Measurements from ENCODE around the gene SRBD1.

The SRBD1 gene

DNA sequence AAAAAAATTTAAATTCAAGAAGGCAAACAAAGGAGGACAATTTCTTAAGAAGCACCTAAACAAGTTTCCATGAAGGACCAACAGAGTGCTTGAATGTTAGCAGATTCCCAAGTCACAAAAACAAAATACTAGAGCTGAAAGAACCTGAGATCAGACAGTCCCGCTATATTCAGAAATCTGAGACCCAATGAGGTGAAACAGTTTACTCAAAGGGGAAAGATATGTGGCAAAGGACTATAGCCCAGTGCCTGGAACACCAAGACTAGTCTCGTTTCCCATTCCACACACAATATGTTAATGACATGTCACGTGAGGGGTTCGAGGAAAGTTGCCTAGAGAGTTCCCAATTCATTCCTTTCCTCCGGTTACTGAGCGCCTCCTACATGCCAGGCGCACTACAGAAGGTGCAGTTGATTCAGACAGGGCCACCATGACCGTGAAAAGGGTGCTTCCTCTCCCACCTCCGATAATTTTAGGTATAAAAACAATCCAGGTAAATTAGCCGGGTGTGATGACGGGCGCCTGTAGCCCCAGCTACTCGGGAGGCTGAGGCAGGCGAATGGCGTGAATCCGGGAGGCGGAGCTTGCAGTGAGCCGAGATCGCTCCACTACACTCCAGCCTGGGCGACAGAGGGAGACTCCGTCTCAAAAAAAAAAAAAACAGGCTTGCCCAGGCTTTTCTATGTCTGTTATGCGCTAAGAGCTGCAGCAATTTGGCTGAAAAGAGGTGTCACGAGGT is 617 bp downstream of the SRBD1 start:
- in situ Hi-C loops (cut with MboI; ENCODE audit: low pct_unique_long_range_greater_than_20kb, low sequenced_read_pairs), result no loop called here
- DNase-seq, result peak; percentile 79

- in situ Hi-C loops (cut with MboI; ENCODE audit: low pct_unique_long_range_greater_than_20kb, low sequenced_read_pairs), result no loop called here
- DNase-seq, result peak; percentile 40
These were observed 3.4 kb downstream of the SRBD1 start for GRCh38 chr2:45607701-45608100.

GRCh38 chr2:45606796-45607195 is 4.3 kb downstream of the SRBD1 start:
- DNase-seq, result no peak

DNA sequence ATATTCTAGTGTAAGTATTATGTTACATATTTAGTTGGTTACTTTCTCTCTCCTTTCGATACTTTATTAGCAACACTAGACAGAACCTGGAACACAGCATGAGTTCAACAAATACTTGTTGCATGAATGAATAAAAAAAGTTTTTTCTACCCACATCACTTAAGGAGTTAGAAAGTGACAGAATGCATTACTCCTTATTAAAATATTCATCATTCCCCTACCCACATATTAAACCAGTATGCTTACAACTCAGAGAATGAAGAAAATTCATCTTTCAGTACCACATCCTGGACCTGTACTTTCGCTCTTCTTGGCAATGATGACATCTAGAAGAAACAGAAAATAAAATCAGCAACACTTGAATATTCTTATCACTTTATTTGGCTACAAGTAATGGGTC is 6.0 kb downstream of the SRBD1 start:
- in situ Hi-C loops (cut with MboI; ENCODE audit: low pct_unique_long_range_greater_than_20kb, low sequenced_read_pairs), result no loop called here
- DNase-seq, result no peak

More at GRCh38 chr2:45606796-45607195, 4.3 kb downstream of the SRBD1 start:
- in situ Hi-C loops (cut with MboI; ENCODE audit: low pct_unique_long_range_greater_than_20kb, low sequenced_read_pairs), result no loop called here

DNA sequence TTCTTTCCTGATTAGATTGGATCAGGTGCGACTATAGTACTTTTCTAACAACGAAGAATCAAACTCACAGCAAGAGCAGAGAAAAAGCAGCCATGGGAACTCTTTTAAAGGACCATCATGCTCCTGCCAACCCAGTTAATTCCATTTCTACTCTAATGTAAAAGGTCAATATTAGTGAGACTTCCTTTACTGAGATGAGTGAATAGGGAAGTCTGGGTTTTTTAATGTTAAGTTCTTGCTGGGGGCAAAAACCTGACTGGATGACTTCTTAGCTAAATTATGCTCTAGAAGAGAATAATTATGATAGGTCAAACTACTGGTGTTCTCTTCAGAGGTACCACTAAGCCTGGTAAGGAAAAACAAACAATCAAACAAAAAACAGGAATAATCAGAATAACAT is 8.4 kb downstream of the SRBD1 start:
- in situ Hi-C loops (cut with MboI; ENCODE audit: low pct_unique_long_range_greater_than_20kb, low sequenced_read_pairs), result no loop called here
- no peak for DNase-seq

DNA sequence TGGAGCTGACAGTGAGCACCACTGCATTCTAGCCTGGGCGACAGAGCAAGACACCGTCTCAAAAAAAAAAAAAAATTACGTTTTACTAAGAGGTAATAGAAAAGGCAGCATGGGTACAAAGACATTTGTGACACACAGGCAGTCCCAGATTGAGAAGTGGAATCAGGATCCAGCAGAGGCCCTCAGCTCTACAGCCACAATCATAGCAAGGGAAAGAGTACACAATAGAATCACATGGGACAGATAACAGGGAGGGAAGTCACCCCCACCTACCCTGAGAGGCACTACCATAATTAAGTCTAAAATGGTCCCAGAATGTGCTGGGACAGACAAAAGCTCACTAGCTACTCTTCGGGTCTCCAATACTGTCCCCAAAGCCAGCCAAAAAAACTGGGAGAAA is 12.5 kb downstream of the SRBD1 start:
- in situ Hi-C loops (cut with MboI; ENCODE audit: low pct_unique_long_range_greater_than_20kb, low sequenced_read_pairs), result loop anchor here (25.0 kb wide), 1 partner anchor 611 kb away; no protein-coding TSS in a partner anchor

DNA sequence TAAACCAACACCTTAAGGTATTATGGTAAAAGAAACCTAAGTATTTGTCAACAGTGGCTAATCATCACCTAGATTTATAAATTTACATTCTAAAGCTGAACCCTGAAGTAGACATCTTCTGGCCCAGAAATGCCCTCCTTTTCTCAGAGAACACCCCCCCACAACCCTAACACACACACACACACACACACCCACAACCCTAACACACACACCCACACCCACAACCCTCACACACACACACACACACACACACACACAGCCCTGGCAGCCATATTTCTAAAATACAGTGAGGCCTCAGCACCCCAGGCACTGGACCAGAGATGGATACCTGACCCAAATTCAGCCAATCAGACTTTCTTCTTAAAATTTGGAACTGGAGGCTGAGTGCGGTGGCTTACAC is 14.3 kb downstream of the SRBD1 start:
- DNase-seq, result no peak

More for the DNA sequence above, 12.5 kb downstream of the SRBD1 start:
- no peak for DNase-seq

GRCh38 chr2:45595721-45596435 is 15.2 kb downstream of the SRBD1 start:
- in situ Hi-C loops (cut with MboI; ENCODE audit: low pct_unique_long_range_greater_than_20kb, low sequenced_read_pairs), result loop anchor here (25.0 kb wide), 1 partner anchor 609 kb away; no protein-coding TSS in a partner anchor
- DNase-seq, result no peak

More for the DNA sequence above, 14.3 kb downstream of the SRBD1 start:
- in situ Hi-C loops (cut with MboI; ENCODE audit: low pct_unique_long_range_greater_than_20kb, low sequenced_read_pairs), result loop anchor here (25.0 kb wide), 1 partner anchor 609 kb away; no protein-coding TSS in a partner anchor

- DNase-seq, result no peak
- in situ Hi-C loops (cut with MboI; ENCODE audit: low pct_unique_long_range_greater_than_20kb, low sequenced_read_pairs), result loop anchor here (25.0 kb wide), 1 partner anchor 604 kb away; no protein-coding TSS in a partner anchor
These were observed 20.0 kb downstream of the SRBD1 start for GRCh38 chr2:45591073-45591472.

DNA sequence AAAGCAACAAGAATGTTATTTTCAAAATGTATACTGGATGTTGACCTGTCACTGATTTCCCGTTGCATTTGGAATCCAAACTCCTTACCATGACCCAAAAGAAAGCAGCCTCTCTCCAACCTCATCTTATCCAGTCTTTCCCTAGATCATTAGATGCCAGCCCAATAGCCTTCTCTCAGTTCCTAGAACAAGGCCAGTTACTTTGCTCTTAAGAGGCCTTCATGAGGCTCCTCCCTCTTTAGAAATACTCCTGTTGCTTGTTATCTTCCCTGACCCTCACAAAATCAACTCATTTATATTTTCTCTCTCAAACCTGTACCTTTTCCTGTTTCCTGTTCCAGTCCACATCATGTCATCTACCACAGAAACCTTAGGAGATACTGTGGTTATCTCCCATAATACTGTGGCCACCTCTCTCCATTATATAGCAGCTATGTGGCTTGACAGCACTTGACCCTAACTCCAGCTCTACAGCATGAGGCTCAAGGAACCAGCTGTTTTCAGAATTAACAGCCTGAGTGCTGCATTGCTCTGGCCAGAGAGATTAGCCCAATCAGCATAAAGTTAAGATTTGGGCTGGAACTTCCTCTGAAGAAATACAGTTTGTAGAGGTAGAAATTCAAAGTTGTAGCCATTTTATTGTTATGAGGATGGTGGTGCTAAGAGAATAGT is 22.8 kb downstream of the SRBD1 start:
- DNase-seq, result peak; percentile 41
- in situ Hi-C loops (cut with MboI; ENCODE audit: low pct_unique_long_range_greater_than_20kb, low sequenced_read_pairs), result loop anchor here (25.0 kb wide), 1 partner anchor 601 kb away; no protein-coding TSS in a partner anchor

DNA sequence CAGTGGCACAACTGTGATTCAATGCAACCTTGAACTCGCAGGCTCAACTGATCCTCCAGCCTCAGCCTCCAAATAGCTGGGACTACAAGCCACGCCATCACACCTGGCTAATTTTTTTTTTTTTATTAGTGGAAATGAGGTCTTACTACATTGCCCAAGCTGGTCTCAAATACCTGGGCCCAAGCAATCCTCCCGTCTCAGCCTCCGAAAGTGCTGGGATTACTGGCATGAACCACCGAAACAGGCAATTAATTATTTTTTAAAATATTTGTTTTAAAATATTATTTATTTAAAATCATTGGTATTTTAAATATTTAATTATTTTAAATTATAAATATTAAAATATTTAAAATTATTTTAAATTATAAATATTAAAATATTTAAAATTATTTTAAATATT is 24.5 kb downstream of the SRBD1 start:
- DNase-seq, result no peak
- in situ Hi-C loops (cut with MboI; ENCODE audit: low pct_unique_long_range_greater_than_20kb, low sequenced_read_pairs), result loop anchor here (25.0 kb wide), 1 partner anchor 599 kb away; no protein-coding TSS in a partner anchor

DNA sequence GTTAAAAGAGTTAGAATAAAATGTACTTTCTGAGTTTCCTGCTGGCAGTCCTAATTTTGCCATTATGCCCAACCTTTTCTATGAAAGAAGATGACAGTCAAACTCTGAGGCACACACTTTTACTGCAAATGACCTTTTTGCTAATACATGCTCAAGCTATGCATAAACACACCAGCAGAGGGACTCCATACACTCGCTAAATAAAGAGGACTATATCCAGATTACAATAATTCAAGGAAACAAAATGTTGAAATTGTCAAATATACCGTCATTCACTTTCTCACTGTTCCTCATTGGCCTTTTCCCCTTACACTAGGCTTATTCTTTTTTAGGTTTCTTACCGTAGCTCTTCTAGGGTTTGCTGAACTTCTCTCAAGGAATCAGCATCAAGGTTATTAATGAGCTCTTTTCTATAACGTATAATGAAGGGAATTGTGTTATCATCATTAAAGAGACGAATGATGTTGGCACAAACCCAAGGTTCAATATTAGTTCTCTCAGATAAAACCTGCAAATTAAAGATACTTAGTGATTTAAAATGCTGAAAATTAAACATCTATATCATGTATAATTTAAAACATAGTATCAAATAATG is 25.7 kb downstream of the SRBD1 start:
- DNase-seq, result peak; percentile 73
- in situ Hi-C loops (cut with MboI; ENCODE audit: low pct_unique_long_range_greater_than_20kb, low sequenced_read_pairs), result loop anchor here (25.0 kb wide), 1 partner anchor 598 kb away; no protein-coding TSS in a partner anchor

- DNase-seq, result no peak
- in situ Hi-C loops (cut with MboI; ENCODE audit: low pct_unique_long_range_greater_than_20kb, low sequenced_read_pairs), result loop anchor here (25.0 kb wide), 1 partner anchor 597 kb away; no protein-coding TSS in a partner anchor
These were observed 27.1 kb downstream of the SRBD1 start for GRCh38 chr2:45583977-45584376.

GRCh38 chr2:45582522-45582921 is 28.5 kb downstream of the SRBD1 start:
- DNase-seq, result no peak
- in situ Hi-C loops (cut with MboI; ENCODE audit: low pct_unique_long_range_greater_than_20kb, low sequenced_read_pairs), result loop anchor here (25.0 kb wide), 1 partner anchor 595 kb away; no protein-coding TSS in a partner anchor

DNA sequence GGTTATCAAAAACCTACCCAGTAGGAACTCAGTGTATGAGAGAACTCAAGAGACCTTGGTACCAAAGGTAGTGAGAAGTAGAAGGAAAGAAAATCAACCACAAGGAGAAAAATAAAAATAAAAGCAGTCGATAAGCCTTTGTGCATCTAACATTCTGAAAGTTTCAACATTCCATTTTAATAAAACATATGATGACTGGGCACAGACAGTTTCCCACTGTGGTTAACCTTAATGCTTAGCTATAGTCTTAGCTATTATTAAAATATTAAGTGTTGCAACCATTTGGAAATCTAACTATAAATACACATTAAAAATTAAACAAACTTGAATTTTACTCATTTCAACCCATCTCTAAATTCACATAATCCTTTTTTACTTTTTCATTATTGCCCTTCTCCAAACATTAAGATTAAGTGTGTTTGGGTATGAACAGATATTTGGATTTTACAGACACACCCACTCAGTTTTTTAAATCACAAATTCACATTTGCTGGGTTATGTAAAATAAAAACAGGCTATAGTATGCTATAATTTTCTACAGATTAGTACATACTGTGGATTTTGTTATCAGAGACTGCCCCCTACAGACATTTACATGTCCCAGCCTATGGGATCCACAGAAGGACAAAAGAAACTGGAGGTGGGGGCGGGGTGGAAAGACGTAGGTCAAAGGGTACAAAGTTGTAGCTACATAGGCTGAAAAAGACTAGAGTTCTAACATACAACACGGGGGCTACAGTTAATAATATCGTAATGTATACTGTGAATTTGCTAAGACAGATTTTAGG is 32.8 kb downstream of the SRBD1 start:
- DNase-seq, result peak; percentile 72

DNA sequence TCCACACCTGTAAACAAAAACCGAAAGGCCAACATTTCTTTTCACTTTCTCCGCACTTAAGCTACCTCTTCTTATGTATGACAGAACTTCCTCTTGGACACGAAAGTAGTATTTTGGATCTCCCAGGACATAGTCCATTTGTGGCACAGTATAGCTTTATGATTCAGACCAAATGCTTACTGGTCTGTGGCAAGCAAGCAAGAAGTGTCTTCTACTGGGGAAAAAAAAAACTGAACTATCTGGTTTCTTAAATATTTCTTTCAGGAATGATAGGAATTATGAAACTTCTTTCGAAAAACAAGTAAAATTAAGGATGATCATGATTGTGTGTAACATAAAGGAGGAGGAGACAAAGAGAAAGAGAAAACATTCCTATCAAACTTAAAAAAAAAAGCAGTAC is 33.6 kb downstream of the SRBD1 start:
- in situ Hi-C loops (cut with MboI; ENCODE audit: low pct_unique_long_range_greater_than_20kb, low sequenced_read_pairs), result loop anchor here (25.0 kb wide), 1 partner anchor 590 kb away; no protein-coding TSS in a partner anchor

More for the DNA sequence above, 32.8 kb downstream of the SRBD1 start:
- in situ Hi-C loops (cut with MboI; ENCODE audit: low pct_unique_long_range_greater_than_20kb, low sequenced_read_pairs), result loop anchor here (25.0 kb wide), 1 partner anchor 591 kb away; no protein-coding TSS in a partner anchor

GRCh38 chr2:45575881-45576280 is 35.2 kb downstream of the SRBD1 start:
- in situ Hi-C loops (cut with MboI; ENCODE audit: low pct_unique_long_range_greater_than_20kb, low sequenced_read_pairs), result loop anchor here (25.0 kb wide), 1 partner anchor 589 kb away; no protein-coding TSS in a partner anchor
- DNase-seq, result peak; percentile 75

More for the DNA sequence above, 33.6 kb downstream of the SRBD1 start:
- DNase-seq, result no peak

DNA sequence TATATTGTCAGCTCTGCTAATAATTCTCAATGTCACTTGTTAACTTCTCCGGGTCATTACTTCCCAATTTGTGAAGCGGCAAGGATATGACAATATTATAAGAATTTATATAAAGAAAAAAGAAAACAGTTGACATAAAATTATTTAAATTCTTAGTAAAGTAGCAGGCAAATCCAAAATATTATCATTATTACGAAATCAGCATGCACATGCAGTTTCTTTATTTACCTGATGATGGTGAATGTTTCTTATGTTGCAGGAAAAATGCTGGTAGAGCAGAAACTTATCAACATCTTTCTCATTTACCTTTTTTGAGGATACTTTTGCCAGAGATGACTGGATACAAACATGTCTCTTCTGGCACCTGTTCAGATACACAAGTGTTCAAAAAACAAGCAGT is 38.1 kb downstream of the SRBD1 start:
- no peak for DNase-seq
- in situ Hi-C loops (cut with MboI; ENCODE audit: low pct_unique_long_range_greater_than_20kb, low sequenced_read_pairs), result no loop called here

Measured in KBM-7 (cell line).